Activated gamma-delta T cell treated with anti-CD3 and anti-CD28 coated beads, Interleukin-2, amount 50 U/mL, for 16 hours (primary cell): Measurements from ENCODE around the gene NUP85.
"Not testable (repeated sequence)": the region's sequence is repeated elsewhere in the genome, so short reads cannot be mapped to it uniquely, and the experiment has no call there.

Experiments
- DNase-seq: peaks from one replicate; pipeline ENCODE4 v3.0.0-alpha.2; 2020; ENCODE audit warnings: low read depth

Gene NUP85

GRCh38 chr17:75199886-75200618, 5.4 kb upstream of the NUP85 start:
- DNase-seq: no peak

GRCh38 chr17:75205793-75206163, 299 bp downstream of the NUP85 start:
- DNase-seq: no peak

GRCh38 chr17:75207050-75207407, 1.6 kb downstream of the NUP85 start:
- DNase-seq: not testable (repeated sequence)

GRCh38 chr17:75207760-75208159, 2.3 kb downstream of the NUP85 start:
- no peak for DNase-seq

GRCh38 chr17:75208161-75208560, 2.7 kb downstream of the NUP85 start:
- DNase-seq: no peak

- no peak for DNase-seq
Observed at GRCh38 chr17:75209061-75209460, 3.6 kb downstream of the NUP85 start.

GRCh38 chr17:75218131-75218530, 12.7 kb downstream of the NUP85 start:
- no peak for DNase-seq

GRCh38 chr17:75219815-75220214, 14.3 kb downstream of the NUP85 start:
- DNase-seq: no peak

- no peak for DNase-seq
Observed at GRCh38 chr17:75225016-75225415, 19.5 kb downstream of the NUP85 start.

- no peak for DNase-seq
Observed at GRCh38 chr17:75227729-75228128, 22.2 kb downstream of the NUP85 start.

- DNase-seq: no peak
Observed at GRCh38 chr17:75228305-75228704, 22.8 kb downstream of the NUP85 start.

GRCh38 chr17:75228847-75229246, 23.4 kb downstream of the NUP85 start:
- no peak for DNase-seq

GRCh38 chr17:75231071-75231470, 25.6 kb downstream of the NUP85 start:
- DNase-seq: no peak

- DNase-seq: no peak
Observed at GRCh38 chr17:75231741-75232464, 26.4 kb downstream of the NUP85 start.

- no peak for DNase-seq
Observed at GRCh38 chr17:75232786-75233185, 27.3 kb downstream of the NUP85 start.

GRCh38 chr17:75237100-75238014, 31.9 kb downstream of the NUP85 start:
- no peak for DNase-seq

GRCh38 chr17:75238020-75238580, 32.6 kb downstream of the NUP85 start:
- no peak for DNase-seq

- peak; percentile 33 for DNase-seq
Observed at GRCh38 chr17:75238684-75239191, 33.3 kb downstream of the NUP85 start.

- no peak for DNase-seq
Observed at GRCh38 chr17:75239214-75239613, 33.7 kb downstream of the NUP85 start.

- no peak for DNase-seq
Observed at GRCh38 chr17:75239778-75240393, 34.4 kb downstream of the NUP85 start.

GRCh38 chr17:75240394-75241142, 35.1 kb downstream of the NUP85 start:
- no peak for DNase-seq
